Vagina (tissue), 2 donors: Measurements from ENCODE around the gene MYO1E. TPM values are rescaled to one million over a fixed set of nuclear protein-coding genes. Genes with fewer than 3 reads are reported as not detected.

Experiments used
- DNase-seq, 2 donors: peaks; one replicate each; pipeline ENCODE4 v3.0.0-alpha.2; 2017; ENCODE audit errors: extremely low spot score in 2 of 2
- H3K27ac ChIP-seq: fragments of 200-600 bp; sonication (generic); one replicate; pipeline ENCODE4 v1.5.1; 2019
- H3K27me3 ChIP-seq: fragments of 200-600 bp; sonication (generic); one replicate; pipeline ENCODE4 v1.5.1; 2019
- H3K36me3 ChIP-seq, 2 donors: fragments of 200-600 bp; sonication (generic); one replicate each; pipeline ENCODE4 v1.5.1; 2017 to 2019
- H3K4me1 ChIP-seq: fragments of 200-600 bp; sonication (generic); one replicate; pipeline ENCODE4 v1.5.1; 2019
- H3K4me3 ChIP-seq, 2 donors: fragments of 200-600 bp; sonication (generic); 1 replicate in 1 of 2; 2 replicates in 1 of 2; pipeline ENCODE4 v1.5.1; 2016 to 2019
- H3K9me3 ChIP-seq: fragments of 200-600 bp; sonication (generic); one replicate; pipeline ENCODE4 v1.5.1; 2019
- CTCF ChIP-seq, 3 experiments: fragments of 450-650 bp in 2 of 3; fragments of 200-600 bp in 1 of 3; sonication (generic) in 1 of 3; IDR thresholded peaks; one replicate each; pipeline ENCODE4 v1.5.1; 2017 to 2019; ENCODE audit warnings: antibody characterized with exemption in 3 of 3, mild to moderate bottlenecking in 2 of 3, moderate library complexity in 2 of 3
- POLR2A ChIP-seq, 2 donors: fragments of 450-650 bp; IDR thresholded peaks; one replicate each; pipeline ENCODE4 v1.6.1; 2017; ENCODE audit warnings: antibody characterized with exemption in 2 of 2, mild to moderate bottlenecking in 2 of 2, moderate library complexity in 2 of 2
- POLR2AphosphoS5 ChIP-seq, 2 donors: sonication (generic); formaldehyde crosslinking; IDR thresholded peaks; one replicate each; pipeline ENCODE4 v1.9.0; 2017; ENCODE audit warnings: antibody characterized with exemption in 2 of 2, mild to moderate bottlenecking in 2 of 2, low read depth in 1 of 2; ENCODE audit not compliant: insufficient read depth in 1 of 2
- intact Hi-C: fragments of 100-400 bp; cut with DNase I; formaldehyde crosslinking; loops from one replicate; pipeline ENCODE4 v1.15.1; 2023
- total RNA-seq: library from RNA; depleted of rRNA; stranded (reverse); fragments of >200 nt; gene quantifications from one replicate; pipeline ENCODE4 v1.2.3, GENCODE V29; 2016

The MYO1E gene
- total RNA-seq, 1 donor from 2014 or later = 16.9 TPM

- H3K9me3 ChIP-seq = no peaks in the 10 kb centered on the region
- peaks cover 0 to 37% of the 10 kb centered on the region in 2 donors for H3K36me3 ChIP-seq
- DNase-seq = no peak
- intact Hi-C loops = no loop called here
- peaks cover 8% of the 10 kb centered on the region for H3K4me1 ChIP-seq
- TF ChIP-seq POLR2A (IDR thresholded peaks at IDR 0.05) (no peak), POLR2AphosphoS5 (IDR thresholded peaks at IDR 0.05; ENCODE audit: insufficient read depth in 1 of 2, low read depth in 1 of 2) (no peak), CTCF (IDR thresholded peaks at IDR 0.05) (no peak)
- no peaks in the 10 kb centered on the region for H3K27me3 ChIP-seq
- H3K27ac ChIP-seq = no peak overlapping the region
- no peak overlapping the region for H3K4me3 ChIP-seq
These were observed 213.5 kb downstream of the MYO1E start for GRCh38 chr15:59159210-59159609.

GRCh38 chr15:59158701-59159034 is 214.0 kb downstream of the MYO1E start:
- H3K4me1 ChIP-seq = peaks cover 8% of the 10 kb centered on the region
- DNase-seq = no peak
- no peaks in the 10 kb centered on the region for H3K9me3 ChIP-seq
- H3K27me3 ChIP-seq = no peaks in the 10 kb centered on the region
- H3K27ac ChIP-seq = no peak overlapping the region
- intact Hi-C loops = no loop called here
- H3K36me3 ChIP-seq = peaks cover 0 to 42% of the 10 kb centered on the region in 2 donors
- no peak for TF ChIP-seq POLR2A (IDR thresholded peaks at IDR 0.05)
- TF ChIP-seq POLR2AphosphoS5 (IDR thresholded peaks at IDR 0.05; ENCODE audit: insufficient read depth in 1 of 2, low read depth in 1 of 2) = no peak
- no peak for TF ChIP-seq CTCF (IDR thresholded peaks at IDR 0.05)
- H3K4me3 ChIP-seq = no peak overlapping the region

- no peak for DNase-seq
- H3K4me3 ChIP-seq = no peak overlapping the region
- intact Hi-C loops = no loop called here
- H3K9me3 ChIP-seq = no peaks in the 10 kb centered on the region
- H3K4me1 ChIP-seq = peaks cover 8% of the 10 kb centered on the region
- no peak overlapping the region for H3K27ac ChIP-seq
- TF ChIP-seq POLR2AphosphoS5 (IDR thresholded peaks at IDR 0.05; ENCODE audit: insufficient read depth in 1 of 2, low read depth in 1 of 2) = no peak
- no peak for TF ChIP-seq CTCF (IDR thresholded peaks at IDR 0.05)
- no peak for TF ChIP-seq POLR2A (IDR thresholded peaks at IDR 0.05)
- H3K36me3 ChIP-seq = peaks cover 0 to 48% of the 10 kb centered on the region in 2 donors
- no peaks in the 10 kb centered on the region for H3K27me3 ChIP-seq
These were observed 214.6 kb downstream of the MYO1E start for GRCh38 chr15:59157840-59158700.

- H3K27me3 ChIP-seq = no peaks in the 10 kb centered on the region
- no peak overlapping the region for H3K27ac ChIP-seq
- DNase-seq = no peak
- TF ChIP-seq POLR2A (IDR thresholded peaks at IDR 0.05) (no peak), CTCF (IDR thresholded peaks at IDR 0.05) (no peak), POLR2AphosphoS5 (IDR thresholded peaks at IDR 0.05; ENCODE audit: insufficient read depth in 1 of 2, low read depth in 1 of 2) (no peak)
- peaks cover 8% of the 10 kb centered on the region for H3K4me1 ChIP-seq
- no peaks in the 10 kb centered on the region for H3K9me3 ChIP-seq
- no peak overlapping the region for H3K4me3 ChIP-seq
- intact Hi-C loops = no loop called here
- peaks cover 0 to 49% of the 10 kb centered on the region in 2 donors for H3K36me3 ChIP-seq
These were observed 215.3 kb downstream of the MYO1E start for GRCh38 chr15:59157396-59157795.

- Histone ChIP-seq H3K9me3 (no peaks in the 10 kb centered on the region), H3K27me3 (no peaks in the 10 kb centered on the region), H3K27ac (no peak overlapping the region), H3K4me1 (peaks cover 11% of the 10 kb centered on the region), H3K4me3 (no peak overlapping the region), H3K36me3 (peaks cover 0 to 44% of the 10 kb centered on the region in 2 donors)
- intact Hi-C loops = no loop called here
- DNase-seq = no peak
- TF ChIP-seq POLR2AphosphoS5 (IDR thresholded peaks at IDR 0.05; ENCODE audit: insufficient read depth in 1 of 2, low read depth in 1 of 2) = no peak
- no peak for TF ChIP-seq CTCF (IDR thresholded peaks at IDR 0.05)
- no peak for TF ChIP-seq POLR2A (IDR thresholded peaks at IDR 0.05)
These were observed 217.2 kb downstream of the MYO1E start for GRCh38 chr15:59155431-59155830.
